BJ (cell line): ENCODE results near the gene IGFBP5. TPM values are rescaled to one million over a fixed set of nuclear protein-coding genes. Genes with fewer than 3 reads are reported as not detected.

Source experiments
- CTCF ChIA-PET: fragments of 350-600 bp; formaldehyde crosslinking; extraction: SDS; loops from one replicate; lab custom pipeline; 2021; ENCODE audit warnings: antibody characterized with exemption, inconsistent platforms; lab: Yijun Ruan, JAX
- POLR2A ChIA-PET: fragments of 300-600 bp; sonication (Branson Sonifier 250); formaldehyde crosslinking; extraction: SDS; loops from one replicate; lab custom pipeline; 2021; ENCODE audit warnings: antibody characterized with exemption; lab: Charles Lee
- DNase-seq: peaks from one replicate; pipeline ENCODE4 v3.0.0-alpha.2; 2011; ENCODE audit warnings: low read depth
- H3K27me3 ChIP-seq: 2 replicates; pipeline ENCODE4 v1.6.0; 2011; ENCODE audit warnings: low read length; ENCODE audit not compliant: control insufficient read depth, insufficient read depth
- H3K36me3 ChIP-seq: 2 replicates; pipeline ENCODE4 v1.5.1; 2011; ENCODE audit warnings: low read length; ENCODE audit not compliant: control insufficient read depth, insufficient read depth
- H3K4me3 ChIP-seq: 2 replicates; pipeline ENCODE4 v1.5.1; 2011; ENCODE audit warnings: low read depth, mild to moderate bottlenecking, control low read depth, low read length
- polyA minus RNA-seq: library from RNA; depleted of rRNA, polyadenylated mRNA; stranded (reverse); fragments of >200 nt; gene quantifications from 2 replicates; pipeline ENCODE4 v1.2.3, GENCODE V29; 2011; rRNA and poly(A)+ RNA removed
- polyA plus RNA-seq: library from polyadenylated mRNA; depleted of rRNA; stranded (reverse); fragments of >200 nt; gene quantifications from 2 replicates; pipeline ENCODE4 v1.2.3, GENCODE V29; 2011; rRNA removed
- TF ChIP-seq, protein P1 (sequence below): IDR thresholded peaks from 2 replicates; pipeline ENCODE4 v1.5.1; 2011; ENCODE audit warnings: low read depth, mild to moderate bottlenecking, control low read depth, inconsistent platforms, low read length, moderate library complexity; ENCODE audit not compliant: insufficient read depth

IGFBP5 gene, protein sequence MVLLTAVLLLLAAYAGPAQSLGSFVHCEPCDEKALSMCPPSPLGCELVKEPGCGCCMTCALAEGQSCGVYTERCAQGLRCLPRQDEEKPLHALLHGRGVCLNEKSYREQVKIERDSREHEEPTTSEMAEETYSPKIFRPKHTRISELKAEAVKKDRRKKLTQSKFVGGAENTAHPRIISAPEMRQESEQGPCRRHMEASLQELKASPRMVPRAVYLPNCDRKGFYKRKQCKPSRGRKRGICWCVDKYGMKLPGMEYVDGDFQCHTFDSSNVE
- polyA plus RNA-seq (882 and 1,060 TPM in 2 replicates), polyA minus RNA-seq (478 and 512 TPM in 2 replicates)

DNA sequence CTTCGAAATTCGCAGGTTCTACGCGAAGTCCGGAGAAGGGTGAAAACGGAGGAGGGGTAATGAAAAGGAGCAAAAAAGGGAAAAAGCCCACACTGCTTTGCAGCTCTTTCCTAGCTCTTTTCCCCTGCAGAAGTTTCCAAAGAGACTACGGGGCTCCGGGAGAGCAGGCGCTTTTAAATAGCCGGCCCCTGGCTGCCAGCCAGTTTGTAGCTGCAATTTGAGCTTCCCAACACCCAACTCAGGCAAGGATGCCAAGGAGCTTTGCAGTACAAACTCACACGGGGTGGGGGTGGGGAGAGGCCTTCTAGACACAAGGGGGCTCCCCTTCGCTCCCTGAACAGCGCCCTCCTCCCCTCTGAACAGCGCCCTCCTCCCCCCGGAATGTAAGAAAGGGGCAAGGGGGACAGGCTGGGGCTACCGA is at the start of gene IGFBP5:
IGFBP5 (minus strand) TSS at position 149 of the 421 bp plus-strand sequence. CDS start 774 bp downstream, outside the sequence.
- H3K36me3 ChIP-seq = no peaks in the 10 kb centered on the region
- DNase-seq = no peak
- ChIA-PET POLR2A (interaction anchor here (0.6 to 1.1 kb wide), 20 partner anchors 18 to 971 kb away, joined by 3 to 13 read pairs (median 4); no protein-coding TSS in a partner anchor), CTCF (interaction anchor here (0.6 to 6.6 kb wide), 26 partner anchors 9 to 1374 kb away, joined by 3 to 47 read pairs (median 3); partner anchors contain the start of gene RUFY4)
- TF ChIP-seq, protein P1, sequence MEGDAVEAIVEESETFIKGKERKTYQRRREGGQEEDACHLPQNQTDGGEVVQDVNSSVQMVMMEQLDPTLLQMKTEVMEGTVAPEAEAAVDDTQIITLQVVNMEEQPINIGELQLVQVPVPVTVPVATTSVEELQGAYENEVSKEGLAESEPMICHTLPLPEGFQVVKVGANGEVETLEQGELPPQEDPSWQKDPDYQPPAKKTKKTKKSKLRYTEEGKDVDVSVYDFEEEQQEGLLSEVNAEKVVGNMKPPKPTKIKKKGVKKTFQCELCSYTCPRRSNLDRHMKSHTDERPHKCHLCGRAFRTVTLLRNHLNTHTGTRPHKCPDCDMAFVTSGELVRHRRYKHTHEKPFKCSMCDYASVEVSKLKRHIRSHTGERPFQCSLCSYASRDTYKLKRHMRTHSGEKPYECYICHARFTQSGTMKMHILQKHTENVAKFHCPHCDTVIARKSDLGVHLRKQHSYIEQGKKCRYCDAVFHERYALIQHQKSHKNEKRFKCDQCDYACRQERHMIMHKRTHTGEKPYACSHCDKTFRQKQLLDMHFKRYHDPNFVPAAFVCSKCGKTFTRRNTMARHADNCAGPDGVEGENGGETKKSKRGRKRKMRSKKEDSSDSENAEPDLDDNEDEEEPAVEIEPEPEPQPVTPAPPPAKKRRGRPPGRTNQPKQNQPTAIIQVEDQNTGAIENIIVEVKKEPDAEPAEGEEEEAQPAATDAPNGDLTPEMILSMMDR = peak; percentile 34
- H3K4me3 ChIP-seq = peak within 1 kb of the TSS; percentile 75
- no peaks in the 10 kb centered on the region for H3K27me3 ChIP-seq

DNA sequence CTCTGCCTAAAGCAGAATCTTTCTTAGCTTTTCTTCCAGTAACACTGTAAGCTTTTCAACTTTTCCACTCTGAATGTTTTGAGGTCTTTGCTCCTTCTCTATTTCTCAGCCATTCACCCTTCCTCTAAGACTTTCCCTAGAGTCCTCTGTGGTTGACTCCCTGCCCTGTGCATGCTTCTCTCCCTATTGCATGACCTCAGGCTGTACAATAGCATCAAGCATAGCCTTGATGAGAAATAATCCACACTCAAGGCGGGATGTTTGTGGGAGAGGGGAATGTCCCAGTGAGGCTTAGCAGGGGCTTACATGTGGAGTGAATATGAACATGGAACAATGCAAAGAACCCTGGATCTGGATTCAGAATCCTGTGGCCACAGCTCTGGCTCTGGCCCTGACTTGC is 48.4 kb upstream of the IGFBP5 start:
- DNase-seq = no peak
- no peak overlapping the region for H3K4me3 ChIP-seq
- ChIA-PET CTCF (interaction anchor here (1.8 kb wide), 1 partner anchor 26 kb away, joined by 4 read pairs; no protein-coding TSS in a partner anchor), POLR2A (interaction anchor here (0.5 kb wide), 1 partner anchor 208 kb away, joined by 3 read pairs; no protein-coding TSS in a partner anchor)
- H3K27me3 ChIP-seq = peaks cover 4% of the 10 kb centered on the region
- no peaks in the 10 kb centered on the region for H3K36me3 ChIP-seq
- TF ChIP-seq, protein P1 = no peak

DNA sequence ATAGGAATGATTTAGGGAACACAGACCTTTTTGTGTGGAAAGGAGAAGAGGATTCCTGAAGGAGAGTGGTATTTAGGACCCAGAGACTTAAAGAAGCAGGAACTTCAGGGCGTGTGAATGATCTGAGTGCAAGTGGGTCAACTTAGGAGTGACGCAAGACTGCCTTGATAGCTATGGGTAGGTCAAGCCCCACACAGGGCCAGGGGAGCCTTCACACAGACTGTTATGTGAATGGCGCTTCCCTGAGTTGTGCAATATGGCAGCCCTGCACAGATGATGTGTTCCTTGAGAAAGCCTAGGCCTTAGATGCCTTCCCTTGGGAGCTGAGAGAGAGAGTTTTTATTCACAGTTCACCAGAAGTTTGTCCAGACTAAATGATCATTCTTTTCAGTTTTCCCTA is 47.1 kb upstream of the IGFBP5 start:
- ChIA-PET CTCF (interaction anchor here (1.1 kb wide), 1 partner anchor 769 kb away, joined by 3 read pairs; no protein-coding TSS in a partner anchor), POLR2A (no interaction called here)
- peaks cover 4% of the 10 kb centered on the region; the same call in 1 of the 2 replicates for H3K27me3 ChIP-seq
- TF ChIP-seq, protein P1 = no peak
- no peak for DNase-seq
- H3K36me3 ChIP-seq = no peaks in the 10 kb centered on the region
- H3K4me3 ChIP-seq = no peak overlapping the region

DNA sequence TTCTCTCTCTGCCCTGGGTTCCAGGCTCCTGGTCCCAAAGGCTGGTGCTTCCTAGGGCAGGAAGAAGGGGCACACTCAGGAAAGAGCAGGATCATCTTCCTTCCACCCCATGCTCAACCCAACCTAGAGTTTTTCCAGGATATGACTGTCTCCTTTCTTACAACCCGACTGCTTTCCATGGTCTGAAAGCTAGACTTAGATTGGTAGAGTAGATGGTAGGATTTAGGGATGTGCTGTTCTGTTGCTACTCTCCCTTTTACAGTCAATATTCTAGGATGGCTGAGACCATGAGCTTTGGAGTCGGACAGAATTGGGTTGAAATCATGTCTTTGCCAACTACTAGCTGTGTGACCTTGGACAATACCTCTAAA is 45.9 kb upstream of the IGFBP5 start:
- peaks cover 6% of the 10 kb centered on the region for H3K27me3 ChIP-seq
- DNase-seq = no peak
- TF ChIP-seq, protein P1 = no peak
- POLR2A ChIA-PET = no interaction called here
- no peaks in the 10 kb centered on the region for H3K36me3 ChIP-seq
- H3K4me3 ChIP-seq = no peak overlapping the region
- CTCF ChIA-PET = interaction anchor here (0.5 to 0.7 kb wide), 2 partner anchors 10 to 549 kb away, joined by 3 to 4 read pairs; no protein-coding TSS in a partner anchor

DNA sequence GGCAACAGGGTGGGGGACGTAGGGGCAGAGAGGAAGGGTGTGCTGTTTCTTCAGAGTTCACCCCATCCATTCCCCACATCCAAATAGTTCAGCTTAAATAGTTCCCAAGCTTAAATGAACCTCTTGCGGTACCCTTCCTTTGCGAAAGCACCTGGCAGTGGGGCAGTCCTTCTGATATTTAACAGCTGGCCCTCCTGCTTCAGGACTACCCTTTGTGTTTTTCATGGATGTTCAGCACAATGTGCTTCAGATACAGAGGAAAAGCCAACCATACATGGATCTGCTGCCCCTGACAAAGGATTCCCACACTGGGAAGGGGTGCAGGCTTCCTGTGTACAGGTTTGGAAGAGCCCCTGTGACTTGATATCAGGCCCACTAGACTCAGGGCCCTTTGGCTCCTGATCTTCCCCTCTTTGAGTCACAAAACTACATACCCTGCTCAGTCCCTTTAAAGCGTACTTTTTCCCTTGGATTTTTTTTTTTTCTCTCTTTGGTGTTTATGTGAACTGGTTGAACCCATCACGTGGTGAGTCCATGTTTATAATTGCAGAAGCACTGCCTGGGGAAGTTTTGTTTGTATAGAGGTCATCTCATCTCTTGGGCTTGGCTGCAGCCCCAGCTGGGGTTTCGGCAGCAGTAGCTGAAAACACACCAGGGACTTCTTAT is 45.3 kb upstream of the IGFBP5 start:
- TF ChIP-seq, protein P1 = no peak
- Histone ChIP-seq H3K27me3 (peaks cover 6% of the 10 kb centered on the region), H3K4me3 (no peak overlapping the region), H3K36me3 (no peaks in the 10 kb centered on the region)
- no peak for DNase-seq
- POLR2A ChIA-PET = no interaction called here
- CTCF ChIA-PET = no interaction called here
